Forelimb muscle (tissue), 1 donor: Measurements from ENCODE around the gene CFAP91. TPM values are rescaled to one million over a fixed set of nuclear protein-coding genes. Genes with fewer than 3 reads are reported as not detected.

Experiments
- DNase-seq: peaks from one replicate; pipeline ENCODE4 v3.0.0-alpha.2; 2013; ENCODE audit warnings: low read depth
- polyA plus RNA-seq: library from polyadenylated mRNA; unstranded; fragments of 120-200 nt; gene quantifications from one replicate; pipeline ENCODE4 v1.2.1, GENCODE V29; 2013; ENCODE audit not compliant: insufficient read length

Gene CFAP91
- 0.56 TPM for polyA plus RNA-seq

- DNase-seq = peak; percentile 51
Observed at GRCh38 chr3:119702530-119703527, at the start of gene CFAP91. CFAP91 (plus strand) TSS chr3:119703022; CDS start chr3:119703099, 77 bp downstream.

GRCh38 chr3:119653876-119654275, 48.9 kb upstream of the CFAP91 start:
- DNase-seq = no peak

- no peak for DNase-seq
Observed at GRCh38 chr3:119657887-119658702, 44.7 kb upstream of the CFAP91 start.

- no peak for DNase-seq
Observed at GRCh38 chr3:119658994-119659393, 43.8 kb upstream of the CFAP91 start.

GRCh38 chr3:119659606-119660291, 43.1 kb upstream of the CFAP91 start:
- no peak for DNase-seq

GRCh38 chr3:119660474-119661440, 42.1 kb upstream of the CFAP91 start, which contains the start of gene POPDC2:
POPDC2 (minus strand) TSS chr3:119660589; CDS start chr3:119660423, 166 bp downstream.
- DNase-seq = no peak

GRCh38 chr3:119662604-119663373, 40.0 kb upstream of the CFAP91 start:
- no peak for DNase-seq

- no peak for DNase-seq
Observed at GRCh38 chr3:119663885-119664284, 38.9 kb upstream of the CFAP91 start.

GRCh38 chr3:119664370-119664769, 38.5 kb upstream of the CFAP91 start:
- no peak for DNase-seq

GRCh38 chr3:119664850-119665379, 37.9 kb upstream of the CFAP91 start:
- no peak for DNase-seq

GRCh38 chr3:119665954-119666559, 36.8 kb upstream of the CFAP91 start:
- DNase-seq = no peak

- DNase-seq = no peak
Observed at GRCh38 chr3:119669906-119670570, 32.8 kb upstream of the CFAP91 start.

GRCh38 chr3:119672776-119673175, 30.0 kb upstream of the CFAP91 start:
- no peak for DNase-seq

- DNase-seq = no peak
Observed at GRCh38 chr3:119673875-119674274, 28.9 kb upstream of the CFAP91 start.

GRCh38 chr3:119675188-119675874, 27.5 kb upstream of the CFAP91 start:
- DNase-seq = no peak

GRCh38 chr3:119676020-119676419, 26.8 kb upstream of the CFAP91 start:
- DNase-seq = no peak

GRCh38 chr3:119676771-119677640, 25.8 kb upstream of the CFAP91 start, which contains the start of gene COX17:
COX17 (minus strand) TSS chr3:119677406; CDS start chr3:119677310, 96 bp downstream.
- DNase-seq = peak; percentile 86
